Measurements from ENCODE around the gene EGR4.
A peak's percentile ranks its signal among the peaks of the same experiment; 100 is the strongest.

EGR4 gene

GRCh38 chr2:73291461-73292315, 1.7 kb downstream of the EGR4 start:
- in situ Hi-C loops (cut with MboI; ENCODE audit: low pct_unique_long_range_greater_than_20kb, low sequenced_read_pairs) = no loop called here

GRCh38 chr2:73291093-73291460, 2.3 kb downstream of the EGR4 start:
- DNase-seq = peak; percentile 79
- in situ Hi-C loops (cut with MboI; ENCODE audit: low pct_unique_long_range_greater_than_20kb, low sequenced_read_pairs) = no loop called here

More at GRCh38 chr2:73291461-73292315, 1.7 kb downstream of the EGR4 start:
- peak; percentile 48 for DNase-seq

- peak; percentile 55 for DNase-seq
- in situ Hi-C loops (cut with MboI; ENCODE audit: low pct_unique_long_range_greater_than_20kb, low sequenced_read_pairs) = no loop called here
These were observed 3.1 kb downstream of the EGR4 start for GRCh38 chr2:73290049-73290839.

- in situ Hi-C loops (cut with MboI; ENCODE audit: low pct_unique_long_range_greater_than_20kb, low sequenced_read_pairs) = no loop called here
- DNase-seq = peak; percentile 7
These were observed 4.0 kb downstream of the EGR4 start for GRCh38 chr2:73289304-73289703.

DNA sequence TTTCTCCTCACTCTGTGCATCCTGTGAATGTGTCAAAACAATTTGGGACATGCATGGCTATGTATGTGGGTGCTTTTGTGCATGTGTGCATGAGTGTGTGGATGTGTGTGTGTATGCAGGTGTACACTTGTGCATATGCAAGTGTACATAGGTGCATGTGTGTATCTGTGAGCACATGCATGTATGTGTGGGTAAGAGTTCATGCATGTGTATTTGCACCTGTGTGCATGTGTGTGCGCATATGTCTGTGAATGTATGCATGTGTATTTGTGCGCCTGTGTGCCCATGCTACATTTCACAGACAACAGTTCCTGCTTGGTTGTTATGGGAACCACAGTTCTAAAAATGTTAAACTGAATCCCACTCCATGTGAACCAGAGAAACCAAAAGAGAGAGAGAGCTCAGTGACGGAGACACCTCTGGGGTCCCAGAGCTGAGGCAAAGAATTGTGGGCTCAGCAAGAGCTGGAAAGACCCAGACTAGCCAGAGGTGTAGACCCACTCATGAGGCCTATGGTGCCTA, 7.2 kb downstream of the EGR4 start:
- in situ Hi-C loops (cut with MboI; ENCODE audit: low pct_unique_long_range_greater_than_20kb, low sequenced_read_pairs) = no loop called here

DNA sequence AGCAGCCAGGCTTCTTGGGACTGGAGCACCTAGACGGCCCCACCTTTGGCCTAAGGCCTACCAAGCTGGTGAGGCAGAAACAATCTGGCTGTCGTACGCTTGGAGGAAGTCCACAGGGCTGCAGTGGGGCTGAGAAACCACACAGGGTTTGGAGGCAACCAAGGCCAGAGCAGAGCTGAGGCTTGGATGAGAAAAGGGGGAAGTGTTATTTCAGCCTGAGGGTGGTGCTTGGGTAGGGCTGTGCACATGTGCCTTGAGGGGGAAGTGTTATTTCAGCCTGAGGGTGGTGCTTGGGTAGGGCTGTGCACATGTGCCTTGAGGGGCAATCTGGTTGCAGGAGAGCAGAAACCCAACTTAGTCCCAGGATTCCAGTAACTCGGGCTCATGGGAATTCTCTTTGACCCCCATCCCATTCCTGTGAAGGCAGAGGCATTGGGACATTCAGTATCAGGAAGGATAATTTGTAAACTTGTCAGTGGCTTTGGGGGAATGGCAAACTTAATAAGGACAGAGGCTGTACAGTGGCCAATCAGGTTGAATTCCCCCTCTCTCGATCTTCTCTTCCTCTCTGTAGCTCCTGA, 8.1 kb downstream of the EGR4 start:
- in situ Hi-C loops (cut with MboI; ENCODE audit: low pct_unique_long_range_greater_than_20kb, low sequenced_read_pairs) = no loop called here
- DNase-seq = peak; percentile 93

More for the DNA sequence above, 7.2 kb downstream of the EGR4 start:
- no peak for DNase-seq

GRCh38 chr2:73284296-73285158, 8.8 kb downstream of the EGR4 start, which contains the start of gene FBXO41:
Gene FBXO41 (minus strand): TSS chr2:73284478. CDS start chr2:73269630, 14,848 bp downstream.
- peak; percentile 88 for DNase-seq
- in situ Hi-C loops (cut with MboI; ENCODE audit: low pct_unique_long_range_greater_than_20kb, low sequenced_read_pairs) = no loop called here

DNA sequence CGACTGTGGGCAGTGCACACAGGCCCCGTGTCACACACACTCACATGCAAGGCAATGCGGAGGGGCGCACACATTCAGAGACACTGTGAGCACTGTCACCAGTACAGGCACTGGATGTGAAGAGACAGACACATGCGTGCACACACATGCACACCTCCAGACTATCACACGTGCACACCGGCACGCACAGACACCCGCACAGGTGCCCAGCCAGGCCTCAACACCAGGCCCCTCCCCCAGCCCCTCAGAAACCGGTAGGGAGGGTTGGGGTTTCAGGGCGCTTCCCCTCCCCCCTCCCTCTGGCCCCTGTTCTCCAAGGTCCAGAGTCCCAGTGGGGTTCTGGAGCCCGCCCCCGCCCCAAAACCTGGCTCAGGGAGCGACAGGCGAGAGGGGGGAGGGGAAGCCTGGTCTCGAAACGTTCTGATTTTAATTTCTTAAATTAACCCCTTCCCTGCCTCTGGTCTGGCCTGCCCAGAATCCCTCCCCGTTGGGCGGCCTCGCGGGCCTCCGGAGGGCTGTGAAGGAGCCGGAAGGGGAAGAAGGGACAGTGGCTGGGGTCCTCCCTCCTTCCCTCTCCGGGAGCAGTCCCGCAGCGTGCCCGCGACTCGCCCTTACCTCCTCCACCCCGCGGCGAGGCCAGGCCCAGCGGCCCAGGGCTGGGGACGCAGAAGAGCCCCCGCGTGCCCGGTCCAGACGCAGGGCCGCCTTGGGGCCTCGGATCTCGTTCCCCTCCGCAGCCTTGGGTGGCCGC, 9.6 kb downstream of the EGR4 start:
- in situ Hi-C loops (cut with MboI; ENCODE audit: low pct_unique_long_range_greater_than_20kb, low sequenced_read_pairs) = no loop called here
- DNase-seq = peak; percentile 59

GRCh38 chr2:73282924-73283544, 10.3 kb downstream of the EGR4 start:
- in situ Hi-C loops (cut with MboI; ENCODE audit: low pct_unique_long_range_greater_than_20kb, low sequenced_read_pairs) = no loop called here
- peak; percentile 11 for DNase-seq

GRCh38 chr2:73281244-73281643, 12.1 kb downstream of the EGR4 start:
- no peak for DNase-seq
- in situ Hi-C loops (cut with MboI; ENCODE audit: low pct_unique_long_range_greater_than_20kb, low sequenced_read_pairs) = no loop called here

- in situ Hi-C loops (cut with MboI; ENCODE audit: low pct_unique_long_range_greater_than_20kb, low sequenced_read_pairs) = no loop called here
- DNase-seq = no peak
These were observed 13.5 kb downstream of the EGR4 start for GRCh38 chr2:73279852-73280251.

GRCh38 chr2:73272270-73272669, 21.1 kb downstream of the EGR4 start:
- DNase-seq = no peak
- in situ Hi-C loops (cut with MboI; ENCODE audit: low pct_unique_long_range_greater_than_20kb, low sequenced_read_pairs) = no loop called here

GRCh38 chr2:73269686-73270465, 23.5 kb downstream of the EGR4 start:
- in situ Hi-C loops (cut with MboI; ENCODE audit: low pct_unique_long_range_greater_than_20kb, low sequenced_read_pairs) = no loop called here
- no peak for DNase-seq

DNA sequence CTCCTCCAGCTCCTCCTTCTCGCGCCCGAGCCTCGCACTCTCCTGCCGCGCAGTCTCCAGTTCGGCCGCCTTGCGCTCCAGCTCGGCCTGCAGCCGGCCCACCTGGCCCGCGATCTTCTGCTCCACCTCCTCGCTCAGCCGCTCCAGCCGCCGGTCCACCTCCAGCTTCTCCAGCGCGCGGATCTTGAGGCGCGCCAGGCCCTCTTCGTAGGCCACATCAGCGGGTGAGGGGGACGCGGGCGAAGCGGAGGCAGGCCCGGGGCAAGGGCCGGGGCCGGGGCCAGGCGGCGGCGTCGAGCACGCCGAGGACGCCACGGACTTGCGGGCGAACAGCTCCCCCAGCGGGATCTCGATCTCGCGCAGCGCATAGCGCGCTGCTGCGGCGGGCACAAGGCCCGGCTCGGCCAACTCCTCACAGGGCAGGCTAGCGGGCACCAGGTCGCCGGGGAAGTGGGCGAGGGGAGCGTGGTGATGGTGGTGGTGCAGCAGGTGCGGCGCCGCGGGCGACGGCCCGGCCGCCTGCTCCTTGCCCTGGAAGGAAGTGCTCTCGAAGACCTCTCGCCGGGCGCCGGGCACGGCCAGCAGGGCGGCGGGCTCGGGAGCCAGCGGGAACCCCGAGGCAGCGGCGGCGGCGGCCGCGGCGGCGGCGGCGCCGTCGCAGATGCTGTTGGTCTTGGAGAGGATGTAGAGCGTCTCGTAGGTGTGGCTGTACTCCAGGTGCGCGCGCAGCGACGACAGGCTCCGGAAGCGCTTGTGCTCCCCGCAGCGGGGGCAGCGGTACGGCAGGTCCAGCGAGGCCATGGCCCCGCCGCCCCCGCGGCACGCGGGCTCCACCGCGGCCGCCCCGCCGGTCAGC, 24.3 kb downstream of the EGR4 start:
- in situ Hi-C loops (cut with MboI; ENCODE audit: low pct_unique_long_range_greater_than_20kb, low sequenced_read_pairs) = no loop called here
- no peak for DNase-seq

GRCh38 chr2:73268366-73268829, 24.9 kb downstream of the EGR4 start:
- in situ Hi-C loops (cut with MboI; ENCODE audit: low pct_unique_long_range_greater_than_20kb, low sequenced_read_pairs) = no loop called here
- DNase-seq = no peak

DNA sequence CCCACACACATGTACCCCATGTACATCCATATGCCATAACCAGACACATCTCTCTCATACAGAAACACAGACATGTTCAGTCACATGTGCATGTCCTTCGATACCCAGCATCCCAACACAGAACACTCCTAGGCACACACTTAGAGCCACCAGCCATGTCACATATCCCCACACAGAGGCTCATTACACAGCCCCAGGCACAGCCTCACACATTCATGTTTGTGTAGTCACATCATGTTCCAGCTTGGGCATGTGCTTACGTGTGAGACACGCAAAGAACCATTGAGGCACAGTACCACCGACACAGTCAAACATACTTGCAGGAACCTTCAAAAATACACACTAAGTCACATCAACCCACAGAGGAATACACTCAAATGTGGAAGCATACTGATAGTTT, 26.3 kb downstream of the EGR4 start:
- DNase-seq = no peak
- in situ Hi-C loops (cut with MboI; ENCODE audit: low pct_unique_long_range_greater_than_20kb, low sequenced_read_pairs) = no loop called here

Measured in KBM-7 (cell line).